Upper lobe of right lung (tissue), 1 donor: Measurements from ENCODE around the gene AIFM1. TPM values are rescaled to one million over a fixed set of nuclear protein-coding genes. Genes with fewer than 3 reads are reported as not detected.

Source experiments
- ATAC-seq: fragments of 200-7000 bp; cut with Tn5 transposase; one replicate; pipeline ENCODE4 v1.9.1; 2020; ENCODE audit warnings: mild to moderate bottlenecking, moderate library complexity
- DNase-seq: peaks from one replicate; pipeline ENCODE4 v3.0.0-alpha.2; 2020
- H3K27ac ChIP-seq: fragments of 200-600 bp; one replicate; pipeline ENCODE4 v1.8.0; 2022
- H3K27me3 ChIP-seq: fragments of 200-600 bp; one replicate; pipeline ENCODE4 v1.8.0; 2022; ENCODE audit warnings: mild to moderate bottlenecking
- H3K36me3 ChIP-seq: fragments of 200-600 bp; one replicate; pipeline ENCODE4 v1.8.0; 2022
- H3K4me1 ChIP-seq: fragments of 200-600 bp; one replicate; pipeline ENCODE4 v1.8.0; 2022
- H3K4me3 ChIP-seq: fragments of 200-600 bp; one replicate; pipeline ENCODE4 v1.8.0; 2022; ENCODE audit warnings: mild to moderate bottlenecking
- H3K9me3 ChIP-seq: fragments of 200-600 bp; one replicate; pipeline ENCODE4 v1.8.0; 2022
- CTCF ChIP-seq: fragments of 200-600 bp; IDR thresholded peaks from one replicate; pipeline ENCODE4 v1.8.0; 2022; ENCODE audit warnings: antibody characterized with exemption
- intact Hi-C: fragments of 100-400 bp; cut with DNase I; formaldehyde crosslinking; loops from one replicate; pipeline ENCODE4 v1.11.0; 2022
- total RNA-seq: library from RNA; stranded (reverse); fragmentation: NEBNext Ultra II Directional; extraction: Animal tissue kit (Norgen Biotek cat#: 25700); gene quantifications from one replicate; pipeline ENCODE4 v1.2.1, GENCODE V29; 2021
- donor health status: DM: no; HTN: yes; CAD: no; lungs with severe emphysema.

The AIFM1 gene
- total RNA-seq, 1 donor from 2014 or later = 23.2 TPM

- Histone ChIP-seq H3K27me3 (no peaks in the 10 kb centered on the region), H3K9me3 (no peaks in the 10 kb centered on the region), H3K4me3 (no peak overlapping the region), H3K36me3 (no peaks in the 10 kb centered on the region), H3K27ac (no peak overlapping the region), H3K4me1 (no peaks in the 10 kb centered on the region)
- no peak for TF ChIP-seq CTCF
- ATAC-seq = no peak
- intact Hi-C loops = no loop called here
- no peak for DNase-seq
Observed at GRCh38 chrX:130158311-130158710, 7.3 kb downstream of the AIFM1 start.

DNA sequence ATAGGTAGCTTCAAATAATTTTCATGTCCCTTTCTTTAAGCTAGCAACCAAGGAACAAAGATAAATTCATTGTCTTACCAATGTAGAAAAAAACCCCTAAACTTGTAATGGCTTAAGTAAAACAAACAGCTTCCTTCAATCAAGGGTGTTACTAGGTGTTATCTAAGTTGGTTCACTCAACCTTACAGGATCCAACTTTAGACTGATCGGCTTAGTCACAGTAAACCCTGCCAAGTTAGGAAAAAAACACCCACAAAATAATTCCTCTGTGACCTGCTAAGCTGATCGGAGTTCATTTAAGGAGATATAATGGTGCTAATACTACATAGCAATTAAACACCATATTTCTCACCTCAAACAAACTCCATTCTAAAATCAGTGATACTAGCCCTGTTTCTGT lies 10.1 kb downstream of the AIFM1 start:
- no peaks in the 10 kb centered on the region for H3K9me3 ChIP-seq
- no peak for ATAC-seq
- H3K4me3 ChIP-seq = no peak overlapping the region
- H3K36me3 ChIP-seq = no peaks in the 10 kb centered on the region
- H3K4me1 ChIP-seq = no peaks in the 10 kb centered on the region
- DNase-seq = no peak
- TF ChIP-seq CTCF = no peak
- intact Hi-C loops = no loop called here
- H3K27ac ChIP-seq = no peak overlapping the region
- H3K27me3 ChIP-seq = no peaks in the 10 kb centered on the region

GRCh38 chrX:130147631-130148030 lies 18.0 kb downstream of the AIFM1 start:
- no peak overlapping the region for H3K4me3 ChIP-seq
- DNase-seq (no peak), ATAC-seq (no peak)
- TF ChIP-seq CTCF = no peak
- H3K27me3 ChIP-seq = no peaks in the 10 kb centered on the region
- H3K4me1 ChIP-seq = no peaks in the 10 kb centered on the region
- H3K36me3 ChIP-seq = peaks cover 38% of the 10 kb centered on the region
- intact Hi-C loops = no loop called here
- no peak overlapping the region for H3K27ac ChIP-seq
- H3K9me3 ChIP-seq = no peaks in the 10 kb centered on the region

DNA sequence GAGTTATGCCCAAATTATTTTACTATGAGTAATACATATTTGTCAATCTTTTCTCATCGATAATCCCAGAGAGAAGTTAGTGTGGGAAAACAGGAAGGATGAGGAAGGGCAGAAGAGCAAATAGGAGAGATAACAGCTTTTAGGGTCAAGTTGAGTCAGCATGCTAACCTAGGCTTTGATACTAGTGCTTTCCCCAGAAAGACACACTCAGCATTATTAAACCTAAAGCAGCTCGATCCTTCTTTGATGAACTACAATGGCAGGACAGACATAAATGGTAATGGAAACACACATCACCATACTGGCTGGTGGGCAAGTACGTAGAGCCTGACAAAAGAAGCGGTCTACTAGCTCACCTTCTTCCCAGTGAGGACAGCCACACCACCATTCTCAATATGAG lies 20.5 kb downstream of the AIFM1 start:
- intact Hi-C loops = no loop called here
- Histone ChIP-seq H3K4me3 (no peak overlapping the region), H3K9me3 (no peaks in the 10 kb centered on the region), H3K4me1 (no peaks in the 10 kb centered on the region), H3K27ac (no peak overlapping the region), H3K27me3 (no peaks in the 10 kb centered on the region), H3K36me3 (peaks cover 43% of the 10 kb centered on the region)
- TF ChIP-seq CTCF = no peak
- no peak for DNase-seq
- ATAC-seq = no peak

- DNase-seq (no peak), ATAC-seq (no peak)
- Histone ChIP-seq H3K9me3 (no peaks in the 10 kb centered on the region), H3K4me1 (no peaks in the 10 kb centered on the region), H3K27me3 (no peaks in the 10 kb centered on the region), H3K27ac (no peak overlapping the region), H3K36me3 (peaks cover 43% of the 10 kb centered on the region), H3K4me3 (no peak overlapping the region)
- no peak for TF ChIP-seq CTCF
- intact Hi-C loops = no loop called here
Observed at GRCh38 chrX:130144509-130144908, 21.1 kb downstream of the AIFM1 start.

GRCh38 chrX:130139474-130140201 lies 26.0 kb downstream of the AIFM1 start:
- intact Hi-C loops = no loop called here
- H3K9me3 ChIP-seq = no peaks in the 10 kb centered on the region
- H3K4me3 ChIP-seq = no peak overlapping the region
- H3K36me3 ChIP-seq = peaks cover 42% of the 10 kb centered on the region
- no peak overlapping the region for H3K27ac ChIP-seq
- no peak for DNase-seq
- no peak for TF ChIP-seq CTCF
- no peaks in the 10 kb centered on the region for H3K27me3 ChIP-seq
- ATAC-seq = no peak
- no peaks in the 10 kb centered on the region for H3K4me1 ChIP-seq
